Type B pancreatic cell (in vitro differentiated cells): Measurements from ENCODE around the gene PTPA. TPM values are rescaled to one million over a fixed set of nuclear protein-coding genes. Genes with fewer than 3 reads are reported as not detected.

ENCODE experiments used
- DNase-seq: peaks from one replicate; pipeline ENCODE4 v3.0.0; 2021; ENCODE audit warnings: mixed read lengths; ENCODE audit not compliant: unreplicated experiment; ENCODE audit errors: extremely low spot score
- H3K27ac Mint-ChIP-seq: 2 replicates; pipeline ENCODE4 v1.8.0; 2021; ENCODE audit warnings: mild to moderate bottlenecking, mixed read lengths
- H3K27me3 Mint-ChIP-seq: 2 replicates; pipeline ENCODE4 v1.8.0; 2021; ENCODE audit warnings: mixed read lengths
- H3K36me3 Mint-ChIP-seq: 2 replicates; pipeline ENCODE4 v1.8.0; 2021; ENCODE audit warnings: mixed read lengths
- H3K4me1 Mint-ChIP-seq: one replicate; pipeline ENCODE4 v1.8.0; 2021; ENCODE audit warnings: mixed read lengths; ENCODE audit not compliant: unreplicated experiment
- H3K4me3 Mint-ChIP-seq: 2 replicates; pipeline ENCODE4 v1.8.0; 2021; ENCODE audit warnings: mild to moderate bottlenecking, mixed read lengths
- H3K9me3 Mint-ChIP-seq: 2 replicates; pipeline ENCODE4 v1.8.0; 2021; ENCODE audit warnings: mixed read lengths
- CTCF ChIP-seq: fragments of 200-600 bp; sonication (generic); conservative IDR thresholded peaks from 2 replicates; pipeline ENCODE4 v1.5.0; 2021; ENCODE audit warnings: antibody characterized with exemption, mild to moderate bottlenecking
- total RNA-seq: library from RNA; stranded (reverse); gene quantifications from 2 replicates; pipeline ENCODE4 v1.2.1, GENCODE V29; 2021; ENCODE audit warnings: low replicate concordance

The PTPA gene
- total RNA-seq, 1 donor from 2014 or later = 102 TPM

DNA sequence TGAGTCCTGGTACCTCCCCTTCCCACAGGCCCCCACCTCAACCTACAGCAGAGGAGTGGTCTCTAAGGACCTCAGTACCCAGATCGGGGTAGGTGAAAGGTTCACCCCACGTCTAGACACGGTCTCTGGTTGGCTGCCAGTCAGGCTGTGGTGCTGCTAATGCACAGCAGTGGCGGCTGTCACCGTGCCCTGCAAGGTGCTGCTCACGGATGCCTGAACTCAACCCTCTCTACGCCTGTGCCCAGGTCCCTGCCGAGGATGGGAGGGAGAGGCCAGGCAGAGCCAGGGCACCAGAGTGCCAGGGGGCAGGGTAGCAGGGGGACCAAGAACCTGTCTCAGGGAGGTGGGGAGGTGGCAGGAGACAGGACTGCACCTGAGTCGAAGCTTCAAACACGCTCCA is 52.5 kb downstream of the PTPA start:
- Mint-ChIP-seq H3K9me3 (peaks cover 4% of the 10 kb centered on the region), H3K27ac (no peak overlapping the region), H3K36me3 (peaks cover 4% of the 10 kb centered on the region), H3K4me1 (peaks cover 22% of the 10 kb centered on the region), H3K4me3 (no peak overlapping the region), H3K27me3 (no peaks in the 10 kb centered on the region)
- DNase-seq = peak; percentile 62
- no peak for TF ChIP-seq CTCF

DNA sequence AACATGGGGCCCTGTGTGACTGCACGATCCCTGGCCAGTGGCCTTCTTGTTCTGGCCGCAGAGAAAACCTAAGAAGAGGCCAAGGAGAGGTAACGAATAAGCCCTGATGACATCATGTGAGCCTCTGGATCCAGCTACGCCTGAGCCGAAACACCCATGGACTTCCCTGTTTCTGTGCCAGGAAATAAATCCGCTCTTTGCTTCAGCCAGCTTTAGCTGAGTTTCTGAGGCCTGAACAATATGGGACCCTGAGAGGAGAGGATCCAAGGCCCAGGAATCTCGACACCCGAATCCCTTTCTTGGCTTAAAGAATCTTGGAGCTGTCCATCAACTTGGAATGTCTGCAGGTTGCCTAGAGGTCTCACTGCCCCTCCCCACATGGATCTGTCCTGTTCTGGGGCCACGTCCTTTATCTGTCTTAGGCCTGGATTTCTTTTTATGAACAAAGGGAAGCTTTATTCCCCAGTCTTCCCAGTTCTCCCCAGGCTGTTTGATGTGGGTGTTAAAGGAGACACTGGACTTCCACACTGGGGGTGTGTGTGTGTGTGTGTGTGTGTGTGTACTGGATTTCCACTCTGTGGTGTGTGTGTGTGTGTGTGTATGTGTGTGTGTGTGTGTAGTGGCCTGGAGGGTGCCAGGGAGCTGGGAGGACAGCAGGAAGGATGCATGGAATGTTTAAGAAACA is 53.2 kb downstream of the PTPA start:
- Mint-ChIP-seq H3K27me3 (no peaks in the 10 kb centered on the region), H3K4me1 (peaks cover 22% of the 10 kb centered on the region), H3K36me3 (peaks cover 4% of the 10 kb centered on the region), H3K4me3 (peak overlapping the region; percentile 58), H3K27ac (peak overlapping the region; percentile 82), H3K9me3 (peaks cover 4% of the 10 kb centered on the region)
- no peak for DNase-seq
- no peak for TF ChIP-seq CTCF

DNA sequence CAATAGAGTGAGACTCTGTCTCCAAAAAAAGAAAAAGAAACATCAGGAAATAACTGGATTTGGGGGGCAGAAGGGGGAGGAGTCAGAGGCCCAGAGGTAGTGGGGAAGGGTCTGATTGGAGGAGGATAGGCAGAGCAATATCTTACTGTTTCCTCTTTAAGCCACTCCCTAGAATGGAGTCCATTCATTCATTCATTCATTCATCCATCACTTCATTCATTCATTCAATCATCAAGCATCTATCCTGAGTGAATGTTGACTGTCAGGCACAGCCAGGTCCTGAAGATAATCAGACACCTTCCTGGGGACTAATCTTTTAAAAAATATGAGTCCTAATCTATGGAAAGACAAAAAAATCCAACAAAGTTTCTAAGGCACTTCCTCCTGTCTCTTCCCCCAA is 54.0 kb downstream of the PTPA start:
- DNase-seq = no peak
- peaks cover 4% of the 10 kb centered on the region for H3K9me3 Mint-ChIP-seq
- H3K27me3 Mint-ChIP-seq = no peaks in the 10 kb centered on the region
- H3K36me3 Mint-ChIP-seq = peaks cover 4% of the 10 kb centered on the region
- H3K4me3 Mint-ChIP-seq = no peak overlapping the region
- H3K4me1 Mint-ChIP-seq = peaks cover 22% of the 10 kb centered on the region
- H3K27ac Mint-ChIP-seq = no peak overlapping the region
- TF ChIP-seq CTCF = no peak

- peak overlapping the region; percentile 74 for H3K4me3 Mint-ChIP-seq
- no peaks in the 10 kb centered on the region for H3K36me3 Mint-ChIP-seq
- H3K27me3 Mint-ChIP-seq = no peaks in the 10 kb centered on the region
- no peaks in the 10 kb centered on the region for H3K9me3 Mint-ChIP-seq
- no peak for TF ChIP-seq CTCF
- no peak for DNase-seq
- H3K4me1 Mint-ChIP-seq = peaks cover 28% of the 10 kb centered on the region
- H3K27ac Mint-ChIP-seq = peak overlapping the region; percentile 93
These were observed 55.7 kb downstream of the PTPA start for GRCh38 chr9:129166623-129167557.

GRCh38 chr9:129170229-129170628 is 59.0 kb downstream of the PTPA start:
- H3K36me3 Mint-ChIP-seq = no peaks in the 10 kb centered on the region
- TF ChIP-seq CTCF = no peak
- DNase-seq = no peak
- peaks cover 36% of the 10 kb centered on the region for H3K4me1 Mint-ChIP-seq
- H3K27me3 Mint-ChIP-seq = no peaks in the 10 kb centered on the region
- H3K27ac Mint-ChIP-seq = peak overlapping the region; percentile 89
- H3K9me3 Mint-ChIP-seq = no peaks in the 10 kb centered on the region
- no peak overlapping the region for H3K4me3 Mint-ChIP-seq
